IMR-90 (cell line): ENCODE measurements around the gene STXBP6. TPM values are rescaled to one million over a fixed set of nuclear protein-coding genes. Genes with fewer than 3 reads are reported as not detected.

Experiments used
- ATAC-seq: fragments of 200-7000 bp; cut with Tn5 transposase; 2 replicates; pipeline ENCODE4 v1.9.1; 2020; ENCODE audit warnings: low read depth, mild to moderate bottlenecking, moderate library complexity
- BruUV-seq: library from RNA; stranded (reverse); fragments of 400-500 nt; replicated peaks from 2 replicates; lab custom pipeline; 2021; lab: Mats Ljungman, UMichigan
- CTCF ChIA-PET: fragments of 300-600 bp; formaldehyde crosslinking; extraction: SDS; loops from one replicate; lab custom pipeline; 2021; ENCODE audit warnings: antibody characterized with exemption; lab: Yijun Ruan, JAX
- POLR2A ChIA-PET: fragments of 300-600 bp; sonication (Branson Sonifier 250); formaldehyde crosslinking; loops from one replicate; lab custom pipeline; 2022; ENCODE audit warnings: antibody characterized with exemption; ENCODE audit not compliant: unreplicated experiment; lab: Charles Lee
- DNase-seq: peaks from one replicate; pipeline ENCODE4 v3.0.0; 2013
- H2AFZ ChIP-seq: replicated peaks from 2 replicates; pipeline ENCODE3; 2013; ENCODE audit warnings: low read length, mild to moderate bottlenecking; ENCODE audit not compliant: poor library complexity
- H2AK5ac ChIP-seq: 2 replicates; pipeline ENCODE4 v1.6.1; 2013; ENCODE audit warnings: low read depth, low read length, inconsistent platforms
- H2AK9ac ChIP-seq: replicated peaks from 2 replicates; pipeline ENCODE3; 2013; ENCODE audit warnings: mild to moderate bottlenecking, low read depth, low read length, moderate library complexity; ENCODE audit not compliant: poor library complexity
- H2BK120ac ChIP-seq: 2 replicates; pipeline ENCODE4 v1.6.1; 2013; ENCODE audit warnings: low read depth, low read length, inconsistent platforms
- H2BK15ac ChIP-seq: 3 replicates; pipeline ENCODE4 v1.6.1; 2013; ENCODE audit warnings: low read depth, low read length, inconsistent platforms
- H2BK20ac ChIP-seq: 2 replicates; pipeline ENCODE4 v1.6.1; 2013; ENCODE audit warnings: low read depth, mild to moderate bottlenecking, inconsistent platforms, low read length, moderate library complexity
- H2BK5ac ChIP-seq: 2 replicates; pipeline ENCODE4 v1.6.1; 2013; ENCODE audit warnings: mild to moderate bottlenecking, low read depth, low read length, inconsistent platforms; ENCODE audit not compliant: poor library complexity, severe bottlenecking
- H3K14ac ChIP-seq: replicated peaks from 2 replicates; pipeline ENCODE4 v1.6.1; 2013; ENCODE audit warnings: low read depth, low read length, inconsistent platforms
- H3K18ac ChIP-seq: 2 replicates; pipeline ENCODE4 v1.6.1; 2013; ENCODE audit warnings: low read depth, low read length, control low read depth
- H3K23ac ChIP-seq: 2 replicates; pipeline ENCODE4 v1.6.1; 2013; ENCODE audit warnings: low read depth, low read length, inconsistent platforms
- H3K27ac ChIP-seq: 2 replicates; pipeline ENCODE4 v1.5.1; 2013; ENCODE audit warnings: mild to moderate bottlenecking, control low read depth, low read length; ENCODE audit not compliant: insufficient read depth
- H3K27me3 ChIP-seq: 2 replicates; pipeline ENCODE4 v1.6.1; 2013; ENCODE audit warnings: low read length; ENCODE audit not compliant: control insufficient read depth, insufficient read depth
- H3K36me3 ChIP-seq: 2 replicates; pipeline ENCODE4 v1.6.1; 2013; ENCODE audit warnings: low read length, mixed read lengths; ENCODE audit not compliant: control insufficient read depth, insufficient read depth
- H3K4ac ChIP-seq: 2 replicates; pipeline ENCODE4 v1.6.1; 2013; ENCODE audit warnings: low read depth, low read length, inconsistent platforms
- H3K4me1 ChIP-seq: 2 replicates; pipeline ENCODE4 v1.6.1; 2013; ENCODE audit warnings: low read length, mixed read lengths; ENCODE audit not compliant: control insufficient read depth, insufficient read depth
- H3K4me2 ChIP-seq: 2 replicates; pipeline ENCODE4 v1.6.1; 2013; ENCODE audit warnings: low read depth, mild to moderate bottlenecking, control low read depth, low read length, moderate library complexity
- H3K4me3 ChIP-seq: 2 replicates; pipeline ENCODE4 v1.5.1; 2013; ENCODE audit warnings: low read depth, mild to moderate bottlenecking, control low read depth, low read length, moderate library complexity; ENCODE audit not compliant: insufficient read depth
- H3K56ac ChIP-seq: 2 replicates; pipeline ENCODE4 v1.6.1; 2013; ENCODE audit warnings: low read length, inconsistent platforms; ENCODE audit not compliant: insufficient read depth; ENCODE audit errors: extremely low read depth
- H3K79me1 ChIP-seq, 2 experiments: 2 replicates each; pipeline ENCODE4 v1.6.1; 2013; ENCODE audit warnings: low read length in 2 of 2, inconsistent platforms in 1 of 2, low read depth in 1 of 2
- H3K9ac ChIP-seq: 2 replicates; pipeline ENCODE4 v1.6.1; 2013; ENCODE audit warnings: low read depth, low read length, control low read depth
- H3K9me1 ChIP-seq: 2 replicates; pipeline ENCODE4 v1.6.1; 2013; ENCODE audit warnings: low read length, inconsistent platforms; ENCODE audit not compliant: insufficient read depth
- H3K9me3 ChIP-seq: 2 replicates; pipeline ENCODE4 v1.6.1; 2013; ENCODE audit warnings: low read length; ENCODE audit not compliant: control insufficient read depth, insufficient read depth
- H4K20me1 ChIP-seq: 2 replicates; pipeline ENCODE4 v1.6.1; 2013; ENCODE audit warnings: low read length, inconsistent platforms; ENCODE audit not compliant: insufficient read depth
- H4K5ac ChIP-seq: 2 replicates; pipeline ENCODE4 v1.6.1; 2013; ENCODE audit warnings: mild to moderate bottlenecking, low read depth, low read length, control low read depth
- H4K8ac ChIP-seq, 2 experiments: 2 replicates each; pipeline ENCODE4 v1.6.1; 2013; ENCODE audit warnings: low read depth in 2 of 2, low read length in 2 of 2, control low read depth in 1 of 2, inconsistent platforms in 1 of 2
- H4K91ac ChIP-seq: 2 replicates; pipeline ENCODE4 v1.6.1; 2013; ENCODE audit warnings: low read depth, low read length, inconsistent platforms; ENCODE audit not compliant: insufficient read depth
- CHD1 ChIP-seq: IDR thresholded peaks from 2 replicates; pipeline ENCODE4 v1.6.1; 2012; ENCODE audit warnings: low read depth, low read length, improper control_type of control experiment
- MXI1 ChIP-seq: IDR thresholded peaks from 2 replicates; pipeline ENCODE4 v1.6.1; 2012; ENCODE audit warnings: low read depth, mild to moderate bottlenecking, low read length, moderate library complexity, borderline replicate concordance
- POLR2A ChIP-seq: IDR thresholded peaks from 2 replicates; pipeline ENCODE4 v1.6.1; 2012; ENCODE audit warnings: mild to moderate bottlenecking, low read depth, low read length
- RFX5 ChIP-seq: IDR thresholded peaks from 2 replicates; pipeline ENCODE4 v1.8.0; 2012; ENCODE audit warnings: low read depth, mild to moderate bottlenecking, low read length, moderate library complexity
- SMC3 ChIP-seq: fragments of 150-350 bp; IDR thresholded peaks from 2 replicates; pipeline ENCODE4 v1.6.1; 2016; ENCODE audit warnings: low read depth, mild to moderate bottlenecking, antibody characterized with exemption, low read length, moderate library complexity
- WGBS, 2 experiments: methylation state at CpG; one replicate each; pipeline versions ENCODE4 v1.1.5 to v1.1.7; 2013; ENCODE audit warnings: missing lambda C conversion rate in 2 of 2; ENCODE audit not compliant: insufficient read length in 1 of 2; ENCODE audit errors: extremely low coverage in 2 of 2; 5-methylcytosine and 5-hydroxymethylcytosine counted together
- dilution Hi-C: fragments of 300-500 bp; cut with HindIII; formaldehyde crosslinking; loops from one replicate; pipeline ENCODE4 v1.14.3; 2018; ENCODE audit warnings: low sequenced_read_pairs; ENCODE audit not compliant: unreplicated experiment
- in situ Hi-C: fragments of 300-500 bp; cut with MboI; formaldehyde crosslinking; loops from 3 replicates; pipeline ENCODE4 v1.14.3; 2019; ENCODE audit warnings: low sequenced_read_pairs, inconsistent platforms, mixed read lengths
- intact Hi-C: fragments of 100-400 bp; cut with micrococcal nuclease; formaldehyde crosslinking; loops from 2 replicates; pipeline ENCODE4 v1.10.0; 2022
- polyA plus RNA-seq, 3 experiments: library from polyadenylated mRNA; depleted of rRNA; stranded (reverse); fragments of >200 nt; gene quantifications; 2 replicates each; pipeline ENCODE4 v1.2.3, GENCODE V29; 2012; ENCODE audit warnings: low replicate concordance in 1 of 3
- total RNA-seq: library from RNA; depleted of rRNA; stranded (reverse); fragments of >200 nt; gene quantifications from 2 replicates; pipeline ENCODE4 v1.2.3, GENCODE V29; 2012
- TF ChIP-seq, protein P1 (sequence below): conservative IDR thresholded peaks from 2 replicates; pipeline ENCODE4 v1.5.1; 2012; ENCODE audit warnings: mild to moderate bottlenecking, low read depth, low read length, improper control_type of control experiment
- TF ChIP-seq, protein P2 (sequence below): fragments of 150-350 bp; IDR thresholded peaks from 2 replicates; pipeline ENCODE4 v1.6.1; 2017; ENCODE audit warnings: mild to moderate bottlenecking, antibody characterized with exemption, low read length, low read depth

STXBP6 gene
- total and polyA plus RNA-seq, 2 of the 4 experiments (the other 2 are of a cell fraction): 14.2 to 14.3 TPM

DNA sequence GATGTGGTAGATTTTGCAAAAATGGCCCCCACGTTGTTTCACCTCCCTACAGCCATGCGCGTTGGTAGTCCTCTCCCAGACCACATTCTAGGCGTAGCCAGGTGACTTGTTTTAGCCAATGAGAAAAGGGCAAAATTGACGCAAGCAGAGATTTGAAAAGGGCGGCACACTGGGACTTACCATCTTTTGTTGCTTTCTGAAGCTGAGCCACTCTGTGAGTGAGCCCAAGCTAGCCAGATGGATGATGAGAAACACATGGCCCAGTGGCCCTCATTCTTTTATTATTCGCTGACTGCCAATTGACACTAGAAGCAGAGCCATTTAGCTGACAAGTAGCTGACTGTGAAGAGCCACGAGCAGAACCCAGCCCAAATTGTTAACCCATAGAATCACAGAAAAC is 274.0 kb downstream of the STXBP6 start:
- H3K4me2 ChIP-seq: no peak overlapping the region
- DNase-seq (no peak), ATAC-seq (no peak)
- H3K23ac ChIP-seq: no peak overlapping the region
- H3K4ac ChIP-seq: no peak overlapping the region
- H2BK20ac ChIP-seq: no peak overlapping the region
- in situ Hi-C loops: no loop called here
- H3K79me1 ChIP-seq: no peaks in the 10 kb centered on the region
- no peaks in the 10 kb centered on the region for H3K36me3 ChIP-seq
- no peak overlapping the region for H2AK9ac ChIP-seq
- no peak overlapping the region for H4K8ac ChIP-seq
- H3K14ac ChIP-seq: no peak overlapping the region
- no peak overlapping the region for H2AK5ac ChIP-seq
- no peak overlapping the region for H2BK5ac ChIP-seq
- no peak overlapping the region for H2AFZ ChIP-seq
- no peaks in the 10 kb centered on the region for H4K20me1 ChIP-seq
- no peak overlapping the region for H2BK15ac ChIP-seq
- no peak overlapping the region for H3K4me3 ChIP-seq
- H3K9me1 ChIP-seq: no peaks in the 10 kb centered on the region
- dilution Hi-C loops: no loop called here
- no peaks in the 10 kb centered on the region for H3K4me1 ChIP-seq
- no peaks in the 10 kb centered on the region for H3K9me3 ChIP-seq
- no peak overlapping the region for H3K9ac ChIP-seq
- H4K5ac ChIP-seq: no peak overlapping the region
- no peak overlapping the region for H4K91ac ChIP-seq
- H3K18ac ChIP-seq: no peak overlapping the region
- POLR2A ChIA-PET: no interaction called here
- H2BK120ac ChIP-seq: no peak overlapping the region
- BruUV-seq: no TSS peak
- no peak overlapping the region for H3K27ac ChIP-seq
- no peak overlapping the region for H3K56ac ChIP-seq
- TF ChIP-seq RFX5 (no peak), MXI1 (no peak), SMC3 (no peak), POLR2A (no peak), CHD1 (no peak)
- TF ChIP-seq, protein P1, sequence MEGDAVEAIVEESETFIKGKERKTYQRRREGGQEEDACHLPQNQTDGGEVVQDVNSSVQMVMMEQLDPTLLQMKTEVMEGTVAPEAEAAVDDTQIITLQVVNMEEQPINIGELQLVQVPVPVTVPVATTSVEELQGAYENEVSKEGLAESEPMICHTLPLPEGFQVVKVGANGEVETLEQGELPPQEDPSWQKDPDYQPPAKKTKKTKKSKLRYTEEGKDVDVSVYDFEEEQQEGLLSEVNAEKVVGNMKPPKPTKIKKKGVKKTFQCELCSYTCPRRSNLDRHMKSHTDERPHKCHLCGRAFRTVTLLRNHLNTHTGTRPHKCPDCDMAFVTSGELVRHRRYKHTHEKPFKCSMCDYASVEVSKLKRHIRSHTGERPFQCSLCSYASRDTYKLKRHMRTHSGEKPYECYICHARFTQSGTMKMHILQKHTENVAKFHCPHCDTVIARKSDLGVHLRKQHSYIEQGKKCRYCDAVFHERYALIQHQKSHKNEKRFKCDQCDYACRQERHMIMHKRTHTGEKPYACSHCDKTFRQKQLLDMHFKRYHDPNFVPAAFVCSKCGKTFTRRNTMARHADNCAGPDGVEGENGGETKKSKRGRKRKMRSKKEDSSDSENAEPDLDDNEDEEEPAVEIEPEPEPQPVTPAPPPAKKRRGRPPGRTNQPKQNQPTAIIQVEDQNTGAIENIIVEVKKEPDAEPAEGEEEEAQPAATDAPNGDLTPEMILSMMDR: no peak
- TF ChIP-seq, protein P2, sequence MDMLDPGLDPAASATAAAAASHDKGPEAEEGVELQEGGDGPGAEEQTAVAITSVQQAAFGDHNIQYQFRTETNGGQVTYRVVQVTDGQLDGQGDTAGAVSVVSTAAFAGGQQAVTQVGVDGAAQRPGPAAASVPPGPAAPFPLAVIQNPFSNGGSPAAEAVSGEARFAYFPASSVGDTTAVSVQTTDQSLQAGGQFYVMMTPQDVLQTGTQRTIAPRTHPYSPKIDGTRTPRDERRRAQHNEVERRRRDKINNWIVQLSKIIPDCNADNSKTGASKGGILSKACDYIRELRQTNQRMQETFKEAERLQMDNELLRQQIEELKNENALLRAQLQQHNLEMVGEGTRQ: no peak
- CTCF ChIA-PET: no interaction called here
- H3K27me3 ChIP-seq: no peaks in the 10 kb centered on the region
- intact Hi-C loops: no loop called here
- 53% methylated on average over 3 of the region's 8 CpGs; no CpG with 5 or more reads in 1 of the 2 experiments for WGBS, 2 experiments
